ENCODE measurements around the gene POLR3K.

POLR3K gene
- total RNA-seq = 1.4 to 4.2 (median 3.3) reads per million in 4 donors

- DNase-seq = peak; percentile 97 to 99 (median 98)
Measured at GRCh38 chr16:53346-54236, at the start of gene POLR3K, which contains the start of gene SNRNP25. Gene POLR3K, minus strand, starts transcription at chr16:53608. Its CDS starts 22 bp downstream, at chr16:53586. Gene SNRNP25, plus strand, starts transcription at chr16:53828. Its CDS starts 189 bp downstream, at chr16:54017.

- no peak for DNase-seq
Measured at GRCh38 chr16:102060-102855, 48.9 kb upstream of the POLR3K start.

- no peak for DNase-seq
Measured at GRCh38 chr16:101586-101985, 48.2 kb upstream of the POLR3K start.

- DNase-seq = no peak
Measured at GRCh38 chr16:100989-101388, 47.6 kb upstream of the POLR3K start.

GRCh38 chr16:97822-98221 lies 44.4 kb upstream of the POLR3K start:
- DNase-seq = no peak

- peak; percentile 75 to 89 (median 85) for DNase-seq
Measured at GRCh38 chr16:96935-97381, 43.5 kb upstream of the POLR3K start.

- DNase-seq = no peak
Measured at GRCh38 chr16:94918-95265, 41.5 kb upstream of the POLR3K start.

GRCh38 chr16:92431-93339 lies 39.3 kb upstream of the POLR3K start:
- DNase-seq = no peak

GRCh38 chr16:91484-91883 lies 38.1 kb upstream of the POLR3K start:
- DNase-seq = no peak

GRCh38 chr16:89391-90302 lies 36.2 kb upstream of the POLR3K start:
- DNase-seq = no peak

- DNase-seq = no peak
Measured at GRCh38 chr16:88613-89012, 35.2 kb upstream of the POLR3K start.

GRCh38 chr16:86483-86952 lies 33.1 kb upstream of the POLR3K start:
- no peak for DNase-seq

GRCh38 chr16:85865-86264 lies 32.5 kb upstream of the POLR3K start:
- no peak for DNase-seq

GRCh38 chr16:85407-85782 lies 32.0 kb upstream of the POLR3K start:
- DNase-seq = no peak

- peak in 1 of 5 donors; percentile 61 for DNase-seq
Measured at GRCh38 chr16:84718-85406, 31.5 kb upstream of the POLR3K start.

GRCh38 chr16:83781-84615 lies 30.6 kb upstream of the POLR3K start:
- no peak for DNase-seq

- no peak for DNase-seq
Measured at GRCh38 chr16:83060-83603, 29.7 kb upstream of the POLR3K start.

GRCh38 chr16:79151-80054 lies 26.0 kb upstream of the POLR3K start:
- no peak for DNase-seq

All from T-helper 1 cell (primary cell).